ENCODE measurements around the gene PATJ.
"Not testable (repeated sequence)": the region's sequence is repeated elsewhere in the genome, so short reads cannot be mapped to it uniquely, and the experiment has no call there.

PATJ gene

DNA sequence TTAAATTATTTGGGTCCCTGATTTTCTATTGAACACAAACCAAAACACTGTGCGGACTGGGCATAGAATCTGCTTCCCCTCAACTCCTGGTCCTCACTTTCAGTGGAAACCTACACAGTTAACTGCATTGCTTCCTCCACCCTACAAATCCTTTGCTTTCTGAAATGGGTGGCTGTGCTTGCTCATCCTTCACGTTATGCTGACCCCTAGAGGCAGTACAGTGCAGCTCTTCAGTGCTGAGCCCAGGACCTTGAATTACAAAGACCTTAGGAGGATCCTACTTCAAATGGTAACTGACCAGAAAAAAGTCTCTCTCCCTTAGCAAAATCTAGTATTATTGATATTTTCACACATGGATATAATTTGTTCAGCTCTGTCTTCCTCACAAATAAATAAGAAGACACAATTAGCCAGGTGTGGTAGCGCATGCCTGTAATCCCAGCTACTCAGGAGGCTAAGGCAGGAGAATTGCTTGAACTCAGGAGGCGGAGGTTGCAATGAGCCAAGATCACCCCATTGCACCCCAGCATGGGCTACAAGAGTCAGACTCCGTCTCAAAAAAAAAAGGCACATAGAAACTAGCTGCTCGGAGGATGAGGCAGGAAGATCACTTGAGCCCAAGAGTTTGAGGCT lies 388.9 kb downstream of the PATJ start:
- TF ChIP-seq TAF1 (IDR thresholded peaks at IDR 0.05; ENCODE audit: low read depth, low read length) (no peak), POLR2A (IDR thresholded peaks at IDR 0.05; ENCODE audit: low read depth, low read length) (no peak), POU2F2 (IDR thresholded peaks at IDR 0.05; ENCODE audit: low read depth, low read length) (no peak), SPI1 (IDR thresholded peaks at IDR 0.05; ENCODE audit: low read depth, low read length) (no peak), POLR2AphosphoS5 (IDR thresholded peaks at IDR 0.05; ENCODE audit: low read depth, low read length) (no peak), PAX5 (IDR thresholded peaks at IDR 0.05; ENCODE audit: insufficient read depth, low read length, severe bottlenecking) (no peak)

GRCh38 chr1:62138029-62138428 lies 395.7 kb downstream of the PATJ start:
- DNase-seq (ENCODE audit: insufficient read length, low spot score) = no peak
- no peak for FAIRE-seq
- TF ChIP-seq POU2F2 (IDR thresholded peaks at IDR 0.05; ENCODE audit: low read depth, low read length) = no peak
- no peak for TF ChIP-seq POLR2AphosphoS5 (IDR thresholded peaks at IDR 0.05; ENCODE audit: low read depth, low read length)
- no peak for TF ChIP-seq POLR2A (IDR thresholded peaks at IDR 0.05; ENCODE audit: low read depth, low read length)
- no peak for TF ChIP-seq SPI1 (IDR thresholded peaks at IDR 0.05; ENCODE audit: low read depth, low read length)
- no peak for TF ChIP-seq PAX5 (IDR thresholded peaks at IDR 0.05; ENCODE audit: insufficient read depth, low read length, severe bottlenecking)

More for the DNA sequence above, 388.9 kb downstream of the PATJ start:
- DNase-seq (ENCODE audit: insufficient read length, low spot score) (peak; percentile 35), FAIRE-seq (peak; percentile 72)

- no peak for TF ChIP-seq POU2F2 (IDR thresholded peaks at IDR 0.05; ENCODE audit: low read depth, low read length)
- TF ChIP-seq POLR2AphosphoS5 (IDR thresholded peaks at IDR 0.05; ENCODE audit: low read depth, low read length) = no peak
- no peak for TF ChIP-seq TAF1 (IDR thresholded peaks at IDR 0.05; ENCODE audit: low read depth, low read length)
- TF ChIP-seq PAX5 (IDR thresholded peaks at IDR 0.05; ENCODE audit: insufficient read depth, low read length, severe bottlenecking) = no peak
- no peak for TF ChIP-seq POLR2A (IDR thresholded peaks at IDR 0.05; ENCODE audit: low read depth, low read length)
- TF ChIP-seq SPI1 (IDR thresholded peaks at IDR 0.05; ENCODE audit: low read depth, low read length) = no peak
- no peak for DNase-seq (ENCODE audit: insufficient read length, low spot score)
- FAIRE-seq = no peak
Observed at GRCh38 chr1:62139410-62139809, 397.1 kb downstream of the PATJ start.

- FAIRE-seq = no peak
- no peak for DNase-seq (ENCODE audit: insufficient read length, low spot score)
- TF ChIP-seq POU2F2 (IDR thresholded peaks at IDR 0.05; ENCODE audit: low read depth, low read length) = no peak
- no peak for TF ChIP-seq SPI1 (IDR thresholded peaks at IDR 0.05; ENCODE audit: low read depth, low read length)
- TF ChIP-seq TAF1 (IDR thresholded peaks at IDR 0.05; ENCODE audit: low read depth, low read length) = no peak
- no peak for TF ChIP-seq PAX5 (IDR thresholded peaks at IDR 0.05; ENCODE audit: insufficient read depth, low read length, severe bottlenecking)
- TF ChIP-seq POLR2AphosphoS5 (IDR thresholded peaks at IDR 0.05; ENCODE audit: low read depth, low read length) = no peak
- no peak for TF ChIP-seq POLR2A (IDR thresholded peaks at IDR 0.05; ENCODE audit: low read depth, low read length)
Observed at GRCh38 chr1:62140666-62141065, 398.4 kb downstream of the PATJ start.

DNA sequence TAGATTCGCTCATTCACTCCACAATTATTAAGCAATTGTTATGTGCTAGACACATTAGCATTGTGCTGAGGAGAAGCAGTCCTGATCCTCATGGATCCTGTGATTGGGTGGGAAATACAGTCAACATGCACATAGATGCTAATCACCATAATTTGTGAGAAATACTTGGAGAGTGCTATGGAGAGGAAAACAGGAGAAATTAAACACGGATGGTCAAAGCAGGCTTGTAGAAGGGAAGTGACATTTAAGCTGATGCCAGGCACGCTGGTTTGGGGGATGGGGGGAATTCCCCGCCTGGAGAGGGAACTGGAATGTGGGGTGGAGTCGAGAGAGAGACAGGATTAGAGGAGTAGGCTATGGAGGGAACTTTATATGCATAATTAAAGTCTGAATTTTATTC lies 400.2 kb downstream of the PATJ start:
- DNase-seq (ENCODE audit: insufficient read length, low spot score) (no peak), FAIRE-seq (no peak)
- TF ChIP-seq POU2F2 (IDR thresholded peaks at IDR 0.05; ENCODE audit: low read depth, low read length) = no peak
- no peak for TF ChIP-seq SPI1 (IDR thresholded peaks at IDR 0.05; ENCODE audit: low read depth, low read length)
- TF ChIP-seq POLR2AphosphoS5 (IDR thresholded peaks at IDR 0.05; ENCODE audit: low read depth, low read length) = no peak
- no peak for TF ChIP-seq TAF1 (IDR thresholded peaks at IDR 0.05; ENCODE audit: low read depth, low read length)
- TF ChIP-seq PAX5 (IDR thresholded peaks at IDR 0.05; ENCODE audit: insufficient read depth, low read length, severe bottlenecking) = no peak
- TF ChIP-seq POLR2A (IDR thresholded peaks at IDR 0.05; ENCODE audit: low read depth, low read length) = no peak

DNA sequence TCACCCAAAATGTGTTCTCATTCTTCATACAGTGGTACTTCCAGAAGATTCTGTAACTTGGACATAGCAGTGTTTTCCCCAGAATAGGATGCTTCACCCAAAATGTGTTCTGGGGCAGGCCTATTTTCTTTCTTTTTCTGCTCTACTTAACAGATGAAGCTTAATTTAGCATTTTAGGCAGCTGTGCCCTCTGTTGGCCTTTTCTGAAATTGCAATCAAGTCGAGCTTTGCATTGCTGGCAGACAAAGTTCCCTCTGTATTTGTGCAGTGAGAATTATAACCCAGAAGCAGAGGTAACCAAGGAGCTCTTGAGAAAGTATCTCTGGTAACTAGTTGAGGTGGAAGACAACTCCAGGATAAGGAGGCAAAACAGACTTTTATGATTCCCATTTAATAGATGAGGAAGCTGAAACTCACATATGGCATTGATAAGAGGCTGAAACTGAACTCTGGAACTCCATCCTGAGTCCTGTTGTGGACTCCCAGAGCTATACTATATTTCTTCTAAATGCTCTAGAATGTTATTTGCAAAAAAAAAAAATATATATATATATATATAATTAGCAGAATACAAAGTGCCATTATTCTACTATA lies 402.1 kb downstream of the PATJ start:
- DNase-seq (ENCODE audit: insufficient read length, low spot score) (peak; percentile 25), FAIRE-seq (peak; percentile 26)
- TF ChIP-seq PAX5 (IDR thresholded peaks at IDR 0.05; ENCODE audit: insufficient read depth, low read length, severe bottlenecking) = no peak
- no peak for TF ChIP-seq TAF1 (IDR thresholded peaks at IDR 0.05; ENCODE audit: low read depth, low read length)
- no peak for TF ChIP-seq POLR2AphosphoS5 (IDR thresholded peaks at IDR 0.05; ENCODE audit: low read depth, low read length)
- no peak for TF ChIP-seq SPI1 (IDR thresholded peaks at IDR 0.05; ENCODE audit: low read depth, low read length)
- no peak for TF ChIP-seq POLR2A (IDR thresholded peaks at IDR 0.05; ENCODE audit: low read depth, low read length)
- no peak for TF ChIP-seq POU2F2 (IDR thresholded peaks at IDR 0.05; ENCODE audit: low read depth, low read length)

DNA sequence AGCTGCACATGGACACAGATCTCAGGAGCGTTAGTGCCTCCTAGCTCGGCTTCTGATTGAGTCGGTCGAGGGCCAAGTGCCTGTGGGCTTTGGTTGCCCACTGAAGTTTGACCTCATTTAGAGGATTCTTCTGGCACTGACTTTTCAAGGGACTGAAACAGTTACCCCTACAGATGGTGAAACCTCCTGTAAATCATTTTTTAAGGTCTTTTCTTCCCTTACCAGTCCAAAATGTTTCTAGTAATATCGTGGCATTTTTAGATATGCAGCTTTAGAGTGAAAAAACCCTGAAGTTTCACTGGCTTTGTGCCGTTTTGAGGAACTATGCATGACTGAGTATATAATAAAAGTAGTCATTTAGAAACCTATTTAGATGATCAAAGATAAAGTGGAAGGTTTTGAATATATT lies 417.7 kb downstream of the PATJ start:
- DNase-seq (ENCODE audit: insufficient read length, low spot score) = no peak
- TF ChIP-seq TAF1 (IDR thresholded peaks at IDR 0.05; ENCODE audit: low read depth, low read length) = no peak
- TF ChIP-seq PAX5 (IDR thresholded peaks at IDR 0.05; ENCODE audit: insufficient read depth, low read length, severe bottlenecking) = peak; percentile 37

GRCh38 chr1:62161711-62162110 lies 419.4 kb downstream of the PATJ start:
- no peak for TF ChIP-seq PAX5 (IDR thresholded peaks at IDR 0.05; ENCODE audit: insufficient read depth, low read length, severe bottlenecking)
- FAIRE-seq (no peak), DNase-seq (ENCODE audit: insufficient read length, low spot score) (no peak)

More for the DNA sequence above, 417.7 kb downstream of the PATJ start:
- FAIRE-seq = no peak

DNA sequence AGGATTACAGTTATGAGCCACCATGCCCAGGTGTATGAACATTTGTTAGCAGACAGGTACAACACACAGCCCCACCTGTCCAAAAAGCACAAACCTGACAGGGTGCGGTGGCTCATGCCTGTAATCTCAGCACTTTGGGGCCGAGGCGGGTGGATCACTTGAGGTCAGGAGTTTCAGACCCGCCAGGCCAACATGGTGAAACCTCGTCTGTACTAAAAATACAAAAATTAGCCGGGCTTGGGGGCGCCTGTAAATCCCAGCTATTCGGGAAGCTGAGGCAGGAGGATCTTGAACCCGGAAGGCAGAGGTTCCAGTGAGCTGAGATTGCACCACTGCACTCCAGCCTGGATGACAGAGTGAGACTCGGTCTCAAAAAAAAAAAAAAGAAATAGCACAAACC lies 428.1 kb downstream of the PATJ start:
- not testable (repeated sequence) for FAIRE-seq; DNase-seq (ENCODE audit: insufficient read length, low spot score)

- TF ChIP-seq POLR2AphosphoS5 (IDR thresholded peaks at IDR 0.05; ENCODE audit: low read depth, low read length) = no peak
- TF ChIP-seq SPI1 (IDR thresholded peaks at IDR 0.05; ENCODE audit: low read depth, low read length) = no peak
- TF ChIP-seq POU2F2 (IDR thresholded peaks at IDR 0.05; ENCODE audit: low read depth, low read length) = no peak
- DNase-seq (ENCODE audit: insufficient read length, low spot score) = no peak
- no peak for FAIRE-seq
Observed at GRCh38 chr1:62175568-62176179, 433.4 kb downstream of the PATJ start.
